Stimulated activated CD4-positive, alpha-beta T cell treated with anti-CD3 and anti-CD28 coated beads, Interleukin-2, amount 100 ng/mL, for 4 hours (primary cell): ENCODE data around the gene MZF1.
"Not testable (repeated sequence)": the region's sequence is repeated elsewhere in the genome, so short reads cannot be mapped to it uniquely, and the experiment has no call there.

Source experiments
- DNase-seq: peaks from one replicate; pipeline ENCODE4 v3.0.0-alpha.2; 2020; ENCODE audit warnings: low read depth

Gene MZF1

DNA sequence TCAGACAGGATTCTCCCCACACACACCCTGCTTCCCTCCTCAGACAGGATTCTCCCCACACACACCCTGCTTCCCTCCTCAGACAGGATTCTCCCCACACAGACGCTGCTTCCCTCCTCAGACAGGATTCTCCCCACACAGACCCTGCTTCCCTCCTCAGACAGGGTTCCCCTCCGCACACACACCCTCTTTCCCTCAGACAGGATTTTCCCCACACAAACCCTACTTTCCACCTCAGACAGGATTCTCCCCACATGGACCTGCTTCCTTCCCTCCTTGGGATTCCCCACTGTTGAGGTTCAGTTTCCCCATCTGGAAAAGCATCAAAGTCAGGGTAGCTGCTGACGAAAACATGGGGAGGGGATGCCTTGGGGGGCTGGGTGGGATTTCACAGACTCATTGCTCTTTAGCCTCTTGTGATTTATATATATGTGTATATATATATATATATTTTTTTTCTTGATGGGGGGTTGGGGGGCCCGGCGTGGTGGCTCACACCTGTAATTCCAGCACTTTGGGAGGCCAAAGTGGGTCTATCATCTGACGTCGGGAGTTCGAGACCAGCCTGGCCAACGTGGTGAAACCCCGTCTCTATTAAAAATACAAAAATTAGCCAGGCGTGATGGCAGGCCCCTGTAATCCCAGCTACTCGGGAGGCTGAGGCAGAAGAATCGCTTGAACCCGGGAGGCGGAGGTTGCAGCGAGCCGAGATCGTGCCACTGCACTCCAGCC, 30.3 kb downstream of the MZF1 start:
- DNase-seq: not testable (repeated sequence)

DNA sequence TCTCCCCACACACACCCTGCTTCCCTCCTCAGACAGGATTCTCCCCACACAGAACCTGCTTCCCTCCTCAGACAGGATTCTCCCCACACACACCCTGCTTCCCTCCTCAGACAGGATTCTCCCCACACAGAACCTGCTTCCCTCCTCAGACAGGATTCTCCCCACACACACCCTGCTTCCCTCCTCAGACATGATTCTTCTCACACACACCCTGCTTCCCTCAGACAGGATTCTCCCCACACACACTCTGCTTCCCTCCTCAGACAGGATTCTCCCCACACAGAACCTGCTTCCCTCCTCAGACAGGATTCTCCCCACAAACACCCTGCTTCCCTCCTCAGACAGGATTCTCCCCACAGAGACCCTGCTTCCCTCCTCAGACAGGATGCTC, 34.0 kb downstream of the MZF1 start:
- not testable (repeated sequence) for DNase-seq

DNA sequence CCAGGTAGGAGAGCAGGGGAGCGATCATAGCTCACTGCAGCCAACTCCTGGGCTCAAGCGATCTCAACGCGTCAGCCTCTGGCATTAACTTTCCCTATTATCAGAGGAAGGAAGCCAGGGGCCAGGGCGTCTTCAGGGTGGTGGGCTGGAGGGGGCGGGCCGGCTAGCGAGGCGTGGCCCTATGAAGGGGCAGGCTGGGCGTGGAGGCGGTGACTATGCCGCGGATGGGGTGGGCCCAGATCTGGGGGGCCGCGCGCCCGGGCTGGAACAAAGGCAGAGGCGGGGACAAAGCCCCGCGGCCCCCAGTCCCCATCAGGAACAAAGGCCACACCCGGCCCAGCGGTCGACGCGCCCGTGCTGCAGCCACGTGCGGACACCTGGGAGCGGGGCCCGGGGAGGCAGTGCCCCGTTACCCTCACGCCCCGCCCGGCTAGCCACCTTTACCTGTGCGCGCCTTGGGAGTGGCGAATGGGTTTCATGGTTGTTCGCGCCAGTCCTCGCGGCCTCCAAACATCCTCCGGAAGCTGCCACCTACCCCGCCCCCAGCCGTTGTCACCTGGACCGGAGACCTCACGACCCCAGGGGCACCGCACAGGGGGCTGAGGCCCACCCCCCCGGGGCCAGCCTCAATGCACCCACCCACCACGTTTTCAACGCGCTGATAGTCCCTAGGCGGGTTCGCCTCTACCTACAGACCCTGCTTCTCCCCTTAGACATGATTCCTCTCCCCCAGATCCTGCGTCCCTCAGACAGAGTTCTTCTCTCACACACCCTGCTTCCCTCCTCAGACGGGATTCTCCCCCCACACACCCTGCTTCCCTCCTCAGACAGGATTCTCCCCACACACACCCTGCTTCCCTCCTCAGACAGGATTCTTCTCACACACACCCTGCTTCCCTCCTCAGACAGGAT, 34.6 kb downstream of the MZF1 start:
- DNase-seq: no peak

DNA sequence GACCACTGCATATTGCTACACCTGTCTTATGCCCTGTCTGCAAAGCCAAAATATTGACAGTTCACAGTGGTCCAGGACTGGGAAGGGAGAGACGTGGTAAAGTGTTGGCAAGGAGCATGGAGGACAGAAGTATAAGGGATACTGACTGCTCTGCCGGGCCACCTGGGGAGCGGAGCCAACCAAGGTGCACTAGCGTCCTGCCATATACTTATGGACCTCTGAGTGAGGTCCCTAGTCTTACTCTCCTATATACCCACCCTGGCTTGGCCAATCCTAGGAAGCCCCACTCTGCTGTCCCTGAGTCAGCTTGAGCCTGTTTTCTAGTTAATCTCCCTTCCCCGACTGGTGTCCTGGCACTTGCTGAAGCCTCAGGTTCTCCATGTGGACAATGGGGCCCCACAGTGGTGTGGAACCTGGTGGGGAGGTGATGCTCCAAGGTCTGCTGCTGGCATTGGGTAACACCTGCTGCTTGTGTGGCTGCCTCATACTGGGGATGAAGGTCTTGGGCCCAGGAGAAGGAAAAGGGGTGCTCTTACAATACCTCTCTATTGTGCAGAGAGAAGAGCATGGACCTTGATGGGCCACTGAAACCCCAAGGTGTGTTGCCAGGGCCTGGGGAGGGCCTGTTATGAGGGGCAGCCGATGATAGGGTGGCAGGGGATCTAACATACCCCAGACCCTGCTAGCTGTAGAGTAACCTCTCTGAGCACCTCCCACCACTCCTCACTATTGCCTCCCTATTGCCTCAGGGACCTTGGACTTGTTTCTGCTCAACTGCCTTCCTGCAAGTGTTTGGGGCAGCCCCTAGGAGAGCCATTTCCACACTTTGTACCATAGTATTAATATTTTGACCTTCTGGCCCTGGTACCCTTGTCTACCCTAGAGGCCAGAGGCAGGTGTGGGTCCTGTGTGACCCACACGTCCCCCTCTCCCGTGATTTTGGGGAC, 36.0 kb downstream of the MZF1 start:
- DNase-seq: no peak

DNA sequence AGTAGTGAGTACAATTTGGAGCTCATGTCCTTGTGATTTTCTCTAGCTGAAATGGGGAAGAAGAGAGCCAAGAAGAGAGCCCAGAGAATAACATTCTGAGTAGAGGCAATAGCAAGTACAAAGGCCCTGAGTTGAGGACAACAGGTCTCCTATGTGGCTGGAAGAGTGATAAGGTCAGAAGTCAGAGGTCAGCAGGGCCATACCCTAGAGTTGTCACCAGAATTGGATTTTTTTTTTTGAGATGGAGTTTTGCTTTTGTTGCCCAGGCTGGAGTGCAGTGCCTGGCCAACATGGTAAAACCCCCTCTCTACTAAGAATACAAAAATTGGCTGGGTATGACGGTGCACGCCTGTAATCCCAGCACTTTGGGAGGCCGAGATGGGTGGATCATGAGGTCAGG, 37.3 kb downstream of the MZF1 start:
- no peak for DNase-seq

DNA sequence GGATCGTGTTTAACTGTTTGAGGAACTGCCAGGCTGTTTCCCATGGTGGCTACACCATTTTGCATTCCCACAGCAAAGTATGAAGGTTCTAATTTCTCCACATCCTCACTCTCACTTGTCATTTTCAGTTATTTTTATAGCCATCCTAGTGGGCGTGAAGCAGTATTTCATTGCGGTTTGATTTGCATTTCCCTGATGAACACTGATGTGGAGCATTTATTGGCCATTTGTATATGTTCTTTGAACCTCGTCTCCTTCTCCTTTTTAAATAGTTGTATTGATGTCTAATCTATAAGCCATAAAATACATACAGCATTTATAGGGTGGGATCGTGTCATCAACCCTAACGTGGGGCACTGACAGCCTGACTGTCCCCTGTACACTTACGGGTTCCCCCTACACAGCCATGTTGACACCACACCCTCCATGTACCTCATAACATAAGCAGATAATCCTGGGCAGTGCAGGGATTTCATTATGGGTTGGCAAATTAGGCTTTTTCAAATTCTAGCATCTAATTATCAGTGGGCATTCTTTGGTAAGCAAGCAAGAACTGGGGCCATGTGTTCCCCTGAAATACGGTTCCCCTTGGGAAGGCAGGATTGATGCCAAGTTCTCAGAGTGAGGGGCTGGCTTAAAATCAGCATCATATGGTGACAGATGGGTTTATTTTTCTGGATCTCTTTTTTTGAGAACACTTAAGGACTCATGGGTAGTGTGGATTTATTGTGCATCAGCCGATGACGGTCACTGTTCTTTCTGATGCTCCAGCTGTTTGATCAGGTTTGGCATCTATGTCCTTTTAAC, 41.9 kb downstream of the MZF1 start:
- DNase-seq: no peak

DNA sequence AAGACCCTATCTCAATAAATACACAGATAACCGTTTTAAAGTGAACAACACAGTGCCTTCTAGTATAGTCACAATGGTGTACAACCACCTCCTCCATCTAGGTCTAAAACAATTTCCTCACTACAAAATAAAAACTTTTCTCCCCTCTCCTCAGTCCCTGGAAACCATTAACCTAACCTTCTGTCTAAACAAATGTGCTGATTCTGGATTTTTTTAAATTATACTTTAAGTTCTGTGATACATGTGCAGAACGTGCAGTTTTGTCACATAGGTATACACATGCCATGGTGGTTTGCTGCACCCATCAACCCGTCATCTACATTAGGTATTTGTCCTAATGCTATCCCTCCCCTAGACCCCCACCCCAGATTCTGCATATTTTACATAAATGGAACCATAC, 43.7 kb downstream of the MZF1 start:
- no peak for DNase-seq

DNA sequence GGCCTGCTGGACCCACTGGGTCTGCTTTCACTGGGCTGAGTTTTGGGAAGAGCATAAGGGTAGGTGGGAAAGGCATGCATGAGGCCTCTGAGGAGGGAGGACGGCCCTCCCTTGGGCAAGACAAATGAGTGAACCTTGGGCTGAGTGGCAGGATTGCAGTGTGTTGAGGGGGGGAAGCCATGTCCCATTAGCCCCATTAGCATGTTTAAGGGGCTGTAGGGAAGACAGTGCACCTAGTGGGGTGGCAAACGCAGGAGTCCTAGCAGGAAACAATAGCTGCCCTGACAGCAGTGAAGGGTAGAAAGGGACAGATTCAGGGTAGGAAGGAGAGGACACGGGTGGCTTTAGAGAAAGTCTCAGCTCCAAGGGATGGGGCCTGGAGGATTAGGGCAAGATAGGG, 50.4 kb downstream of the MZF1 start:
- DNase-seq: no peak

DNA sequence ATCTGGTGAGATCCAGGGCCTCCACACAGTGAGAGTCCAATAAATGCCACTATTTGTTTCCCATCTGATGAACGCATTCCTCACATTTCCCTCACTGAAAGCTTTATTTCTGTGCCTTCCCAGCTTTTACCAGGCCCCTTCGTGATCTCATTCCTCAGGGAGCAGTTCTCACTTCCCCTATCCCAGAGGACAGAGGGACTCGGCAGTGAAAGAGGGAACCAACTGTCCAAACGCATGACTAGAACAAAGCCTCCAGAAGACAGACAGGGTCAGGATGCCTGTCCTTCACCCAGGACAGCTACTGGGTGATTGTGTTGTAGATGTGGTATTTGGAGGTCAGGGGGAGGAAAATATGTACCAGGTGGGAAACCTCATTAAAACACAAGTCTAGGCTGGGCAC, 51.5 kb downstream of the MZF1 start:
- DNase-seq: no peak

DNA sequence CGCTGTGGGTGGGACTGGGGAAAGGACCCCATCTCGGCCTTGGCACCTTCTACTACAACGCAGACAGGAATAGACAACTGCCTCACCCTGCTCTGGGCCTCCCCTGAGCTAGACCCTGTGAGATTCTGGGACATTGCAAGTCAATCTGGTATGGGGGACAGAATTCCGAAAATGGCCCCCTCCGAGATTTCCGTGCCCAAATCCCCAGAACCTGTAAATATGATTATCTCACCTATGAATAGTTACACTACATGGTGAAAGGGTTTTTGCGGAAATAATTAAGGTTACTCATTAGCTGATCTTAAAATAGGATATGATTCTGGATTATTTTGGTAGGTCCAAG, 52.9 kb downstream of the MZF1 start:
- DNase-seq: no peak

DNA sequence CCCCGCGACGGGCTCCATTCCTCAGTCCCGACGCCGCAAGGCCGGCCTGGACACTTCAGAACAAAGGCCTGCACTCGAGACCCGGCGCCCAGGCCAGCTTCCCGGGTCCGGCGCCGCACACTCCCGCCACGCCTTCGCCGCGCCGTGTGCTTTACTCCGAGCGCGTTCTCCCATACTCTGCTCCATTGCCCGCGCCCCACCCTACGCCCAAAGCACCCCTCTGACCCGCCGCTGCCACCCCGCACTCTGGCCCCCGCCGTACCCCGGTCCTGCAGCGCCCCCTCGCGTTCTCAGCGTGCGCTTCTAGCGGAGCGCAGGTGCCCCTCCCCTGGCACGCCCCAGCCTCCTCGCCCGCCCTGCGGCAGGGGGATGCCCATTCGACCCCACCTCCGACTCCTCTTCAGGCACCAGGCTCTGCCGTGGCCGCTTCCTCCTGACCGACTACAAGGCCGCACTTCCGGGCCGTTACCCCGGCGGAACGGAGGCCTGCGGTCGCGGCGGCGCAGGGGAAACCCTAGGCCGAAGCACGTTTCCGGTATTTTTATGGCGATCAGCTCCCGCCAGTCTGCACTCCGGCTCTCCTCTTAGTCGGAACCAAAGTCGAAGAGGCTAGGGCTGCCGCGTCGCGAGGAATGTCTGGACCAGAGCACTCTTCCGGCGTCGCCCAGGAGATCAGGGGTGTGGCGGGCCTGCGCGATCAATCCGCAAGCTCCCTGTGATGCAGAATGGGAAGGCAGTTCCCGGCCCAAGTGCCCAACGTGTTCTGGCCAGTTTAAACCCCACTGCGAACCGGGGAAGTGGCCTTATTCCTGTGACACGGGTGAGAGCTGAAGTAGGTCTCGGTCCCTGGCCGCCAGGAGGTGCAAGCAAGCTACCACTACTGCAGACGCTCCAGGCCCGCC, 53.5 kb downstream of the MZF1 start, which contains the start of gene ZBTB45:
Gene ZBTB45 (minus strand): TSS at position 456 of the 902 bp plus-strand sequence. CDS start 2,137 bp downstream, outside the sequence.
- DNase-seq: peak; percentile 73

DNA sequence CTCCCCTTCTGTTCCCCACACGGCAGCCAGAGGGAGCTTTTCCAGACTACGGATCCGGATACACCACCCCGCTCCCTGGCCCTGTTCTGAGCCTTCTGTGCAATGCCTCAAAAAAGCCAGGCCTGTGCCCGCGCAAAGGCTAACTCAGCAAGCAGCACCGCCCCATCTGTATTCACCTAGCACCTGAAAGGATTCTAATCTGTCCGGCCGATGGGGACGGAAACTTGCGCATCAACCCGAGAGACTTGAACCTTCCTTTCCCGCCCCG, 54.1 kb downstream of the MZF1 start:
- no peak for DNase-seq

DNA sequence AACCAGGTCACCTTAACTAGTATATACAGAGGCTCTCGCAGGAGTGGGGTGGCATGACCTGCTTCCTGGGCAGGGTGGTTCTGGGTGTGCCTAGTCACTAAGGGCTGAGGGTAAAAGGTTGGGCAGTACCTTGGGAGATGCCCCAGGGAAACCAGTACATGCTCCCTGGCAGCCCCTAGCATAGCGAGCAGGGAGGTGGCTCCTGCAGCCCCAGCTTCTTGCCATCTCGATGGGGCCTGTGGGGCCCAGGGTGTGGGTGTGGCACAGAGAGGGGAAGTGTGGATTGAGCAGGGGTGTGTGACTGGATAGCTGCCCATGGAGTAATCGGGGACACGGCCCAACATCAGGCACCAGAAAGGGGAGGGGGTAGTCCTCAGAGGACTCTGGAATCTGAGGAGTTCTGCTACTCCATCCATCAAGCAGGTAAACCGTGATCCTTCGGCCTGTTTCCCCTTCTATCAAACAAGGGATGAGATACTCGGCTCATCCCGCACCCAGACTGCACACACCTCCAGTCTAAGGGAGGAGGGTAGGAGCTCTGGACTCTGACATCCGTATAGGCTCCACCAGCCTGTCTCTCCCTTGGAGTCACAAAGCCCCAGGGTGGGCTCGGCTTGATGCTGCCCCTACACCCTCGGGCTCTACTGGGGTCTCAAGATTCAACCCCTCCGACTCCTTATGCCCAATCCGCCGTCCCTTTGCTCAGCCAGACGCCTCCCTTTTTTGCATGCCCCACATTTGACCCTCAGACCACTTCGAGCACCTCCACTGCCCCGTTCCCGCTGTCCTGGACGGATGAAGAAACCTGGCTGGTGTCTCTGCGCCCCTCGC, 54.7 kb downstream of the MZF1 start:
- DNase-seq: no peak

DNA sequence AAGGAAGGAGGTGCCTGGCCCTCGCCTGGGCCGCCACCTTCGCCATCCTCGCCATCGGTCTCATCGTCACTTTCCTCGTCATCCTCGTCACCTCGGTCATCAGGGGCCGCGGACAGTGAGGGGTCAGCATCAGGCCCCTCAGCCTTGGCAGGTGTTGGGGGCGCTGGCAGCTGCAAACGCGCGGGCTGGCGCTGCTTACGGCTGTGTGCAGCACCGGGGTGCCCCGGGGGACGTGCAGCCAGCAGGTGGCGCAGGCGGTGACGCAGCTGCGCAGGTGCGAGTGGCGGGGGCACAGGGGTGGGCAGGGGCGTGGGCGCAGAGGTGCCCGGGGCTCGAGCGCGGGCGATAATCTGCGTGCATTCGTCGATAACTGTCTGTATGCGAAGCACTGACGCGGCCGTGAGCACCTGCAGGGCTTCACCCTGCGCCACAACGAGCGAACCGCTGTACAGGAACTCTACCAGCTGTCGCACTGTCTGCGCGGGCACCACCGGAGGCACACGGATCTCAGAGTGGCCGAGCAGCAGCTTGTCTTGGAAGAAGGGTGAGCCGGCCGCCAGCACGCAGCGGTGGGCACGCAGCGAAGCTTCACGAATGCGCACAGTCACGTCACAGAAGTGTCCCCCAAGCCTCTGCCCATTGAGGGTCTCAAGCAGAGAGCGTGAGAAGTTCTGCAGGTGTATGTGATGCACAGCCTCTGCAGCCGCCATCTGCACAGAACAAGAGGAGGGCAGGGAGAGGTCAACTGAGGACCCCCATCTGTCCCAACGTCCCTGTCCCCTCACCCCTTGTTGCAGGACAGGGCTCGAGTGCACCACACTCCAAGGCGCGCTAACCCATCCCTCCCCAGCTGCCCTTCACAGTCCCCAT, 55.9 kb downstream of the MZF1 start:
- DNase-seq: no peak

DNA sequence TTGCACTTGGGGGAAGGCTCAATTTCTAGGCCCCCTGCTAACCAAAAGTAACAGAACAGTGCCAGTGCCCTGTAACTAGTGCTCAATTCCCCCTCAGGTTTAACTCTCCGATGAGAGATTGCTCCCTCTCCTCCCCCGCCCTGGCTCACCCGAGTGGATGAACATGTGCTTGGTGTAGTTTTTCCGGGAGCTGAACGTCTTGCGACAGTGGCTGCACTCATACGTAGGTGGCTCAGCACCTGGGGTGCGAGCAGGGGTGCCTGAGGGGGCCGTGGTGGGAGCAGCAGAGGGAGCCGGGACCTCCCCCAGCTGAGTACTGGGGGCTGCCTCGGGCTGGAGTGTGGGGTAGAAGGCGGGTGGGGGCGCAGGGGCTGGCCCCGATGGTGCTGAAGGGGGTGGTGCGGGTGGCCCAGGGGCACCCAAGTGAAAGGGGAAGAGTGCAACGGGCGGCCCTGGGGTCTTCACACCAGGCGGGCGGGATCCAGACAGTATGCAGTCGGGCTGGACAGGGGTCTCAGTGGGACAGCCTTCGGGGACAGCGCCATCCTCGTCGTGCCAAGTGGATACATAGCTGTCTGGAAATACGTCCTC, 56.8 kb downstream of the MZF1 start:
- DNase-seq: no peak

DNA sequence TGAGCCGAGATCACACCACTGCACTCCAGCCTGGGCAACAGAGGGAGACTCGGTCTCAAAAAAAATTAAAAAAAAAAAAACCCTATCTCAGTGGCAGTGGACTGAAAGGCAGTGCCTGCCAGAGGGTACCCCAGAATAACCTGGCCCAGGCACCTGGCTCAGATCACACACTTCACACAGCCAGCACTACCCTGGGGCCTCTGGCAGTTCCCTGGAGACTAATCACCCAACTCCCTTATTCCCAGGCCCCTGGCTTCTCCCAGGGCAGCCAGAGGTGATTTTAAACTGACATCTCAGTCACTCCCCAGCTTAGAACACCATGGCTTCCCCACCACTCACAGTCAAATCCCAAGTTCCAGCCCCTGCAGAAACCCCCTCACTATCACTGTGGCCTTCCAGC, 57.9 kb downstream of the MZF1 start:
- DNase-seq: no peak

DNA sequence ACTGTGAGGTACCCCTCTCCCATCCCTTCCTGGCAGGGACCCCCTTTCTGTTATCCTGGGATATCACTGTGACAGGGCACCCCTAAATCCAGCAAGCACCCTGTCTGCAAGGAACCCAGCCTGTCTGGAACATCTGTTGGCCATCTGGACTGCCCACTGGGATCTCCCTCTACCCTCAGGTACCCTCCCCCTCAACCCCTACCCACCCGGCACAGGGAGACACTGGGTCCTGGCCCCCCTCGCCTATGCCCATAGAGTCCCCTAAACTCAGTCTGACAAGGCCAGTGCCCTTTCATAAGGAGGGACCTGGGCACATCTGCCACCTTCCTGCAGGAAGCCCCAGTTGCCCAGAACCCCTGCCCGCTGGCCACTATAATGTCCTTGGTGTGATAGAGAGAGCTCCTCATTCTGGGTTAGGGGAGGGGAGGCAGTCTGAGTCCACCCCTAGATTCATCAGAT, 58.5 kb downstream of the MZF1 start:
- no peak for DNase-seq
